HEK293T (cell line): Measurements from ENCODE around the gene RGS16.

Source experiments
- CTCF ChIA-PET: fragments of 350-600 bp; formaldehyde crosslinking; extraction: SDS; loops from one replicate; lab custom pipeline; 2021; ENCODE audit warnings: antibody characterized with exemption, inconsistent platforms; lab: Yijun Ruan, JAX
- POLR2A ChIA-PET: fragments of 350-600 bp; formaldehyde crosslinking; extraction: SDS; loops from one replicate; lab custom pipeline; 2020; ENCODE audit warnings: antibody characterized with exemption, inconsistent platforms; lab: Yijun Ruan, JAX
- DNase-seq: peaks from one replicate; pipeline ENCODE4 v3.0.0; 2012; ENCODE audit warnings: mixed read lengths; ENCODE audit errors: extremely low spot score
- ARNT ChIP-seq: fragments of 450-650 bp; IDR thresholded peaks from 2 replicates; pipeline ENCODE4 v1.6.1; 2017; ENCODE audit warnings: mild to moderate bottlenecking
- BHLHE40 ChIP-seq: fragments of 450-650 bp; IDR thresholded peaks from 2 replicates; pipeline ENCODE4 v1.6.1; 2016; ENCODE audit warnings: mild to moderate bottlenecking, moderate library complexity, borderline replicate concordance
- CTBP1 ChIP-seq: fragments of 450-650 bp; IDR thresholded peaks from 2 replicates; pipeline ENCODE4 v1.6.1; 2016; ENCODE audit warnings: borderline replicate concordance
- ELF4 ChIP-seq: fragments of 450-650 bp; IDR thresholded peaks from 2 replicates; pipeline ENCODE4 v1.6.1; 2017; ENCODE audit warnings: antibody characterized with exemption
- FOXA1 ChIP-seq: fragments of 450-650 bp; IDR thresholded peaks from 2 replicates; pipeline ENCODE4 v1.6.1; 2016; ENCODE audit warnings: mild to moderate bottlenecking
- FOXK2 ChIP-seq: fragments of 450-650 bp; IDR thresholded peaks from 2 replicates; pipeline ENCODE4 v1.6.1; 2016; ENCODE audit warnings: mild to moderate bottlenecking
- FOXM1 ChIP-seq: fragments of 450-650 bp; IDR thresholded peaks from 2 replicates; pipeline ENCODE4 v1.6.1; 2017; ENCODE audit warnings: mild to moderate bottlenecking, borderline replicate concordance
- HDGF ChIP-seq: fragments of 450-650 bp; IDR thresholded peaks from 2 replicates; pipeline ENCODE4 v1.6.1; 2017; ENCODE audit warnings: antibody characterized with exemption, borderline replicate concordance
- L3MBTL2 ChIP-seq: fragments of 450-650 bp; conservative IDR thresholded peaks from 2 replicates; pipeline ENCODE4 v1.6.1; 2016; ENCODE audit warnings: mild to moderate bottlenecking
- LEF1 ChIP-seq: fragments of 450-650 bp; IDR thresholded peaks from 2 replicates; pipeline ENCODE4 v1.6.1; 2017; ENCODE audit warnings: mild to moderate bottlenecking, borderline replicate concordance
- NFRKB ChIP-seq: fragments of 450-650 bp; IDR thresholded peaks from 2 replicates; pipeline ENCODE4 v1.6.1; 2016; ENCODE audit warnings: mild to moderate bottlenecking, moderate library complexity
- SP1 ChIP-seq: fragments of 450-650 bp; IDR thresholded peaks from 2 replicates; pipeline ENCODE4 v1.6.1; 2017
- SUZ12 ChIP-seq: fragments of 450-650 bp; IDR thresholded peaks from 2 replicates; pipeline ENCODE4 v1.6.1; 2016; ENCODE audit warnings: mild to moderate bottlenecking
- TARDBP ChIP-seq: fragments of 450-650 bp; IDR thresholded peaks from 2 replicates; pipeline ENCODE4 v1.6.1; 2016
- ZNF384 ChIP-seq: fragments of 450-650 bp; IDR thresholded peaks from 2 replicates; pipeline ENCODE4 v1.6.1; 2016
- TF ChIP-seq, protein P1 (sequence below): fragments of 450-650 bp; IDR thresholded peaks from 2 replicates; pipeline ENCODE4 v1.6.1; 2016

The RGS16 gene

GRCh38 chr1:182580736-182581135 is 23.5 kb downstream of the RGS16 start:
- ChIA-PET POLR2A (no interaction called here), CTCF (no interaction called here)
- TF ChIP-seq ARNT (no peak), SUZ12 (no peak), ZNF384 (no peak), HDGF (no peak), L3MBTL2 (no peak), ELF4 (no peak), LEF1 (no peak), FOXM1 (no peak), NFRKB (no peak)
- TF ChIP-seq, protein P1, sequence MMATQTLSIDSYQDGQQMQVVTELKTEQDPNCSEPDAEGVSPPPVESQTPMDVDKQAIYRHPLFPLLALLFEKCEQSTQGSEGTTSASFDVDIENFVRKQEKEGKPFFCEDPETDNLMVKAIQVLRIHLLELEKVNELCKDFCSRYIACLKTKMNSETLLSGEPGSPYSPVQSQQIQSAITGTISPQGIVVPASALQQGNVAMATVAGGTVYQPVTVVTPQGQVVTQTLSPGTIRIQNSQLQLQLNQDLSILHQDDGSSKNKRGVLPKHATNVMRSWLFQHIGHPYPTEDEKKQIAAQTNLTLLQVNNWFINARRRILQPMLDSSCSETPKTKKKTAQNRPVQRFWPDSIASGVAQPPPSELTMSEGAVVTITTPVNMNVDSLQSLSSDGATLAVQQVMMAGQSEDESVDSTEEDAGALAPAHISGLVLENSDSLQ: no peak
- DNase-seq: no peak

GRCh38 chr1:182575540-182576149 is 28.5 kb downstream of the RGS16 start:
- POLR2A ChIA-PET: no interaction called here
- no peak for TF ChIP-seq L3MBTL2
- TF ChIP-seq SP1: no peak
- no peak for TF ChIP-seq FOXK2
- TF ChIP-seq ARNT: no peak
- no peak for TF ChIP-seq BHLHE40
- no peak for TF ChIP-seq SUZ12
- no peak for TF ChIP-seq LEF1
- no peak for TF ChIP-seq NFRKB
- no peak for TF ChIP-seq TARDBP
- no peak for TF ChIP-seq CTBP1
- TF ChIP-seq ELF4: no peak
- no peak for TF ChIP-seq HDGF
- TF ChIP-seq, protein P1: no peak
- TF ChIP-seq FOXA1: no peak
- TF ChIP-seq ZNF384: no peak
- no peak for TF ChIP-seq FOXM1
- DNase-seq: no peak

GRCh38 chr1:182574156-182574555 is 30.0 kb downstream of the RGS16 start:
- no peak for DNase-seq
- POLR2A ChIA-PET: interaction anchor here (0.7 kb wide), 1 partner anchor 14 kb away, joined by 3 read pairs; no protein-coding TSS in a partner anchor
- TF ChIP-seq LEF1 (no peak), FOXM1 (no peak), L3MBTL2 (no peak), NFRKB (no peak), CTBP1 (no peak), TARDBP (no peak), FOXA1 (no peak), SUZ12 (no peak), FOXK2 (no peak), SP1 (no peak), ELF4 (no peak), HDGF (no peak), ARNT (no peak), BHLHE40 (no peak), ZNF384 (no peak)
- TF ChIP-seq, protein P1: no peak
- CTCF ChIA-PET: interaction anchor here (0.7 to 2.0 kb wide), 2 partner anchors 22 to 30 kb away, joined by 3 to 4 read pairs; no protein-coding TSS in a partner anchor

More at GRCh38 chr1:182575540-182576149, 28.5 kb downstream of the RGS16 start:
- CTCF ChIA-PET: no interaction called here

GRCh38 chr1:182570611-182570970 is 33.6 kb downstream of the RGS16 start:
- no peak for DNase-seq
- TF ChIP-seq, protein P1: no peak
- no peak for TF ChIP-seq HDGF
- TF ChIP-seq CTBP1: no peak
- TF ChIP-seq BHLHE40: no peak
- no peak for TF ChIP-seq ZNF384
- TF ChIP-seq SP1: no peak
- TF ChIP-seq L3MBTL2: no peak
- TF ChIP-seq NFRKB: no peak
- no peak for TF ChIP-seq ELF4
- no peak for TF ChIP-seq ARNT
- TF ChIP-seq LEF1: no peak
- no peak for TF ChIP-seq FOXM1
- ChIA-PET CTCF (interaction anchor here (0.6 to 1.3 kb wide), 2 partner anchors 17 to 24 kb away, joined by 3 read pairs; no protein-coding TSS in a partner anchor), POLR2A (no interaction called here)

DNA sequence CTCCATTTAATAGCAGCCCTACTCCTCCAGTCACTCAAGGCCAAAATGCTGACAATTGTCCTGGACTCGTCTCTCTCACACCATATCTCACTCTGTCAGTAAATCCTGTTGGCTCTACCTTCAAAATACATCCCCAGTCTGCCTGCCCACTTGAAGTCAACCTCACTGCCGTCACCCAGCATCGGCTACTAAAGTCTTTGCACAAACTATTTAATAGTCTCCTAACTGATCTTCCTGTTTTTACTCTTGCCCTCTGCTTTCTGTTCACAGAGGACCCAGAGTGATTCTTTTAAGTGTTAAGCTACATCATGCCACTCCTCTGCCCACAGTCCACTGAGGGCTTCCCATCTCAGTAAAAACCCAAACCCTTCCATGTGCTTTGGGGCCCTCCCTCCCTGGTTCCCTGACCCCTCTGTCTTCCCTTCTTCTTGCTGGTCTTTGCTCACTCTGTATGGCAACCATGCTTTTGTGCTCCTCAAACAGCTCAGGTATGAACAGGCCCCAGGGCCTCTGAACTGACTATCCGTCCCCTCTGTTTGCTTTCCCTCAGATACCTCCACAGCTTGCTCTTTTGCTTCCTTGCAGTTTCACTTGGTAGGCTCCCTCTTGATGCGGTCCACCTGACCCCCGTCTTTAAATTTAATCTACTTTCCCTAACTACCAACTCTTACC is 34.1 kb downstream of the RGS16 start:
- no peak for DNase-seq
- CTCF ChIA-PET: interaction anchor here (1.3 kb wide), 1 partner anchor 25 kb away, joined by 3 read pairs; no protein-coding TSS in a partner anchor
- TF ChIP-seq L3MBTL2 (no peak), NFRKB (no peak), ELF4 (no peak), LEF1 (no peak), TARDBP (no peak), FOXM1 (no peak), SP1 (no peak), FOXK2 (no peak), SUZ12 (no peak), CTBP1 (no peak), ARNT (no peak), ZNF384 (no peak), BHLHE40 (no peak), FOXA1 (no peak), HDGF (no peak)
- TF ChIP-seq, protein P1: no peak
- POLR2A ChIA-PET: no interaction called here
